ENCODE results near the gene MCHR2. TPM values are rescaled to one million over a fixed set of nuclear protein-coding genes. Genes with fewer than 3 reads are reported as not detected.
A peak's percentile ranks its signal among the peaks of the same experiment; 100 is the strongest.

The MCHR2 gene
- polyA plus RNA-seq, 1 donor, result not detected

- DNase-seq, result peak; percentile 3
These were observed 88.6 kb downstream of the MCHR2 start for GRCh38 chr6:99905209-99906106.

- DNase-seq, result no peak
These were observed 92.2 kb downstream of the MCHR2 start for GRCh38 chr6:99901596-99902384.

GRCh38 chr6:99894815-99895214 lies 99.2 kb downstream of the MCHR2 start:
- DNase-seq, result no peak

- DNase-seq, result no peak
These were observed 107.0 kb downstream of the MCHR2 start for GRCh38 chr6:99887066-99887465.

GRCh38 chr6:99885051-99885450 lies 109.0 kb downstream of the MCHR2 start:
- no peak for DNase-seq

GRCh38 chr6:99882128-99882702 lies 111.8 kb downstream of the MCHR2 start:
- no peak for DNase-seq

GRCh38 chr6:99879431-99879830 lies 114.6 kb downstream of the MCHR2 start:
- no peak for DNase-seq

- DNase-seq, result no peak
These were observed 119.0 kb downstream of the MCHR2 start for GRCh38 chr6:99875068-99875467.

GRCh38 chr6:99873084-99873483 lies 120.9 kb downstream of the MCHR2 start:
- no peak for DNase-seq

GRCh38 chr6:99871641-99872040 lies 122.4 kb downstream of the MCHR2 start:
- no peak for DNase-seq

All from hindlimb muscle (tissue), 1 donor.